ENCODE measurements around the gene ASPSCR1. TPM values are rescaled to one million over a fixed set of nuclear protein-coding genes. Genes with fewer than 3 reads are reported as not detected.

Gene ASPSCR1
- total RNA-seq, 1 donor from 2014 or later = 12.6 TPM

Other genes with a start within 250 kb of the ASPSCR1 start
- not detected in 2 replicates for gene GCGR, start 173.5 kb upstream of the ASPSCR1 start, total RNA-seq
- gene MCRIP1, start 144.3 kb upstream of the ASPSCR1 start, total RNA-seq = 55.0 and 101 TPM in 2 replicates
- not detected in 2 replicates for gene PPP1R27, start 142.6 kb upstream of the ASPSCR1 start, total RNA-seq
- 1,064 and 1,065 TPM in 2 replicates for gene P4HB, start 117.1 kb upstream of the ASPSCR1 start, total RNA-seq
- gene ARHGDIA, start 106.3 kb upstream of the ASPSCR1 start, total RNA-seq = 161 and 237 TPM in 2 replicates
- gene ALYREF, start 86.0 kb upstream of the ASPSCR1 start, total RNA-seq = 46.8 and 109 TPM in 2 replicates
- 77.3 and 104 TPM in 2 replicates for gene ANAPC11, start 85.9 kb upstream of the ASPSCR1 start, total RNA-seq
- gene NPB, start 75.4 kb upstream of the ASPSCR1 start, total RNA-seq = 0.25 and 3.3 TPM in 2 replicates
- gene PCYT2, start 66.2 kb upstream of the ASPSCR1 start, total RNA-seq = 18.6 and 47.2 TPM in 2 replicates
- 17.9 and 20.4 TPM in 2 replicates for gene SIRT7, start 59.5 kb upstream of the ASPSCR1 start, total RNA-seq
- 11.3 and 14.4 TPM in 2 replicates for gene MAFG, start 49.9 kb upstream of the ASPSCR1 start, total RNA-seq
- gene PYCR1, start 40.3 kb upstream of the ASPSCR1 start, total RNA-seq = 69.3 and 122 TPM in 2 replicates
- not detected in 2 replicates for gene MYADML2, start 30.4 kb upstream of the ASPSCR1 start, total RNA-seq
- gene NOTUM, start 16.4 kb upstream of the ASPSCR1 start, total RNA-seq = 0.05 TPM in 1 of 2 replicates, not detected in the other
- gene CENPX, start 45.2 kb downstream of the ASPSCR1 start, total RNA-seq = 13.6 and 63.6 TPM in 2 replicates
- gene LRRC45, start 45.7 kb downstream of the ASPSCR1 start, total RNA-seq = 15.2 and 15.8 TPM in 2 replicates
- gene RAC3, start 54.0 kb downstream of the ASPSCR1 start, total RNA-seq = 7.7 and 16.8 TPM in 2 replicates
- gene DCXR, start 60.1 kb downstream of the ASPSCR1 start, total RNA-seq = 19.4 and 35.4 TPM in 2 replicates
- gene RFNG, start 74.2 kb downstream of the ASPSCR1 start, total RNA-seq = 27.3 and 31.0 TPM in 2 replicates
- 112 and 119 TPM in 2 replicates for gene GPS1, start 74.3 kb downstream of the ASPSCR1 start, total RNA-seq
- 66.3 and 79.9 TPM in 2 replicates for gene DUS1L, start 88.2 kb downstream of the ASPSCR1 start, total RNA-seq
- gene FASN, start 120.6 kb downstream of the ASPSCR1 start, total RNA-seq = 84.0 and 103 TPM in 2 replicates
- 7.3 and 28.2 TPM in 2 replicates for gene CCDC57, start 235.2 kb downstream of the ASPSCR1 start, total RNA-seq

Measured in renal cortical epithelial cell (primary cell).